ENCODE data around the gene TOM1L2.

TOM1L2 gene

DNA sequence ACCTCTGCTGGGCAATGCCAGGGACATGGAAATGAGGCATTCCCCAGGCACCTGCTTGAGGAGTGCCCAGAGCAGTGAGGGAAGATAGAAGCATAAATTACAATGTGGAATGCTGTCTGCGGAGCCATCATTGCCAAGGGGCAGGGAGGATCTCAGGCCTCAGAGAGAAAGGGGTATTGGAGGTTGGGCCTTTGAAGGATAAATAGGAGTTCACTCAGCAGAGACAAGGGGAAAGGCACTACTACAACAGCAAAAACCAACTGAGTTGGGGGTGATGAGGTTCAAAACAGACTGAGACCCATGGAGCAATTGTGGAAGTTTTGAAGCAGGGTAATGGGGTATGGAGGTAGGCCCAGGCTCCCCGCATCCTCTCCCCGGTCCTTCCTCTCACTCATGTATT, 168.2 kb downstream of the TOM1L2 start:
- no peak for DNase-seq (ENCODE audit: low read depth)

DNA sequence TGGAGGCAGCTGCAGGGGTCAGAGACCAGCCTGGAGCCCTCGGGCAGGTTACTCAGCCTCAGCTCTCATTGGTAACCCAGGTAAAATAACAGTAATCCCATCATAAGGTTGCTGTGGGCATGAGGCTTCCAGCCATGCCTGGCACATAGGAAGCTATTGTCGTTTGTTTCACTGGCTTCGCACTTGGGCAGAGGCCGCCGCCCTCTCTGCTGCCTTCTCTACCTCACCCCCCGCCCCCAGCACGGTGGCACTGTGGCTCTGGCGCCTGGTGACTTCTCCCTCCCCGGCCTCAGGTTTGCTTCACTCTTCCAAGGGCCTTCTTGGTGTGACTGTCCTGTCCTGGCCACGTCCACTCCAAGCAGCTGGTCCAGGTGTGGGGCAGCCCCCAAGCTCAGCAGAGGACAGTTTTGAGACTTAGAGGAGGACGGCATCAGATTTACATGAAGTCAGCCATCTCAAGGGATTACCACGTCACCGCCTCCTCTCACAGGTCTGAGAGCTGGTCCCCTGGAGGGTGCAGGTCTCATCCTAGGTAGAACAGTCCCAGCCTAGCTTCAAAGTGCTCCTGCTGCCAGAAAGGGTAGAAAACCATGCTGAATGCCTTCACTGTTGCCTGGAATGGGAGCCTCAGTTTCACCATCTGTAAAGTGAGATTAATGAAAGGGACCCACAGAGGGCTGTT, 170.3 kb downstream of the TOM1L2 start:
- no peak for DNase-seq (ENCODE audit: low read depth)

DNA sequence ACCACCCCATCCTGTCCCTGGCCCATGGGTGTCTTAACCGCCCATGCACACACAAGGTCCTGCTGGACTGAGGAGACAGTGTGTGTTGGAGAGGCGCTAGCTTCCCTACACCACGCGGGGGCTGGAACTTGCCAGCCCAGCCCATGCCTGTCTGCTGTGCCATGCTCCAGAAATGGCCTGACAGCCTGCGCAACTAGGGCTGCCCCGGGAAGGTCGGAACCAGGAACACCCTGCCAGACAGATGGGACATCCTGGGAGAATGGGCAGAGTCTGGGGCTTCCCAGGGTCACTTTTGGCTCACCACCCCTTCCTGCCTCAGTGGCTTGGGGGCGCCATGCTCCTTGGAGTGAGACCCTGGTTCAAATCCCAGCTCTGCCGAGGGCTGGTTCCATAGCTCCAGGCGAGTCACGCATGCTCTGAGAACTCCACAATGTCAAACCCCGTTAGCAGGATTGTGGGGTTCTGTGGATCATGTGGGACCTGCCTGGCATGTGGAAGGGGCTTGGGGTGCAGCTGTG, 171.6 kb downstream of the TOM1L2 start:
- DNase-seq (ENCODE audit: low read depth), result no peak

DNA sequence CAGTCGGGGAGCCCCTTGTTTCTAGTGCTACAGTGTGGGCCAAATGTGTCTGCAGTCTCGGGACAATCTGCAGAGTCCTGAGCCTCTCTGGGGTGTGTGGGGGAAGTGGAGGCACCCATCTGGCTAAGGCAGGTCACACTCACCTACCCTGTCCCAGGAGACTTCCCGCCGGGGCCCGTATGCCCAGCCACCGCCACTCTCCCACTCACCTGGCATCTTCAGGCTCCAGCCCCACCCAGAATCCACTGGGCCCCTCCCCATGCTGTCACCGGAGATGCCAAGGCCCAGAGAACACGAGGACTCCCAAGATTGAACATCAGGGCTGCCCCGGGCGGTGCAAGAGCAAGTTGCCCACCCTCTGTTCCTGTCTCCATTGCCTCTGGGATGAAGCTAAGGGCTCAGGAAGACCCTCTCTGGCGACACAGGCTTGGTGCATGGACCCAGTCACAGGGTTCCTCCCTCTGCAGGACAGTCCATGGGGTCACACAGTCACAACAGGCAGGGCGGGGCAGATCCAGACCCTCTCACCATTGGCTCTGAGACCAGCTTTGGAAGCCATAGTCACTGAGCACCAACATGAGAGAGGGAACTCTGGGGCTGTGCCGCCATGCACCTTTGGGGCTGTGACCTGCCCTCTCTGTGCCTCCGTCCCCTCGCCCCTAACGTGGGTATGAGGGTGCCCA, 173.5 kb downstream of the TOM1L2 start:
- DNase-seq (ENCODE audit: low read depth), result no peak

DNA sequence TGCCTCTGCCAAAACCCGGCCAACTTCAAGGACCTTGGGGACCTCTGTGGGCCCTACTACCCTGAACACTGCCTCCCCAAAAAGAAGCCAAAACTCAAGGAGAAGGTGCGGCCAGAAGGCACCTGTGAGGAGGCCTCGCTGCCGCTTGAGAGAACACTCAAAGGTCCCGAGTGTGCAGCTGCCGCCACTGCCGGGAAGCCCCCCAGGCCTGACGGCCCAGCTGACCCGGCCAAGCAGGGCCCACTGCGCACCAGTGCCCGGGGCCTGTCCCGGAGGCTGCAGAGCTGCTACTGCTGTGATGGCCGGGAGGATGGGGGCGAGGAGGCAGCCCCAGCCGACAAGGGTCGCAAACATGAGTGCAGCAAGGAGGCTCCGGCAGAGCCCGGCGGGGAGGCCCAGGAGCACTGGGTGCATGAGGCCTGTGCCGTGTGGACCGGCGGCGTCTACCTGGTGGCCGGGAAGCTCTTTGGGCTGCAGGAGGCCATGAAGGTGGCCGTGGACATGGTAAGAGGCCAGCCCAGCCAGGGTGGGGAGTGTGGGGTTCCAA, 174.1 kb downstream of the TOM1L2 start:
- no peak for DNase-seq (ENCODE audit: low read depth)

DNA sequence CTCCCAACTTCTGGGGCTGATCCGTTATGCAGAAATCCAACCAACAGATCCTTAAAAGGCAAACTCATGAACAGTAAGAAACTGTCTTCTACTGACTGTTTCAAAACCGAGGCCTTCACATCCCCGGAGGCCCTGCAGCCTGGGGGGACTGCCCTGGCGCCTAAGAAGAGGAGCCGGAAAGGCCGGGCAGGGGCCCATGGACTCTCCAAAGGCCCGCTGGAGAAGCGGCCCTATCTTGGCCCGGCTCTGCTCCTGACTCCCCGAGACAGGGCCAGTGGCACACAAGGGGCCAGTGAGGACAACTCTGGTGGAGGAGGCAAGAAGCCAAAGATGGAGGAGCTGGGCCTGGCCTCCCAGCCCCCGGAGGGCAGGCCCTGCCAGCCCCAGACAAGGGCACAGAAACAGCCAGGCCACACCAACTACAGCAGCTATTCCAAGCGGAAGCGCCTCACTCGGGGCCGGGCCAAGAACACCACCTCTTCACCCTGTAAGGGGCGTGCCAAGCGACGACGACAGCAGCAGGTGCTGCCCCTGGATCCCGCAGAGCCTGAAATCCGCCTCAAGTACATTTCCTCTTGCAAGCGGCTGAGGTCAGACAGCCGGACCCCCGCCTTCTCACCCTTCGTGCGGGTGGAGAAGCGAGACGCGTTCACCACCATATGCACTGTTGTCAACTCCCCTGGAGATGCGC, 174.9 kb downstream of the TOM1L2 start:
- no peak for DNase-seq (ENCODE audit: low read depth)

DNA sequence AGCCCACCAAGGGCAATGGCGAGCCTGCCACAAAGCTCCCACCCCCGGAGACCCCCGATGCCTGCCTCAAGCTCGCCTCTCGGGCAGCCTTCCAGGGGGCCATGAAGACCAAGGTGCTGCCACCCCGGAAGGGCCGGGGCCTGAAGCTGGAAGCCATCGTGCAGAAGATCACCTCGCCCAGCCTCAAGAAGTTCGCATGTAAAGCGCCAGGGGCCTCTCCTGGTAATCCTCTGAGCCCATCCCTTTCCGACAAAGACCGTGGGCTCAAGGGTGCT, 175.5 kb downstream of the TOM1L2 start:
- DNase-seq (ENCODE audit: low read depth), result no peak

DNA sequence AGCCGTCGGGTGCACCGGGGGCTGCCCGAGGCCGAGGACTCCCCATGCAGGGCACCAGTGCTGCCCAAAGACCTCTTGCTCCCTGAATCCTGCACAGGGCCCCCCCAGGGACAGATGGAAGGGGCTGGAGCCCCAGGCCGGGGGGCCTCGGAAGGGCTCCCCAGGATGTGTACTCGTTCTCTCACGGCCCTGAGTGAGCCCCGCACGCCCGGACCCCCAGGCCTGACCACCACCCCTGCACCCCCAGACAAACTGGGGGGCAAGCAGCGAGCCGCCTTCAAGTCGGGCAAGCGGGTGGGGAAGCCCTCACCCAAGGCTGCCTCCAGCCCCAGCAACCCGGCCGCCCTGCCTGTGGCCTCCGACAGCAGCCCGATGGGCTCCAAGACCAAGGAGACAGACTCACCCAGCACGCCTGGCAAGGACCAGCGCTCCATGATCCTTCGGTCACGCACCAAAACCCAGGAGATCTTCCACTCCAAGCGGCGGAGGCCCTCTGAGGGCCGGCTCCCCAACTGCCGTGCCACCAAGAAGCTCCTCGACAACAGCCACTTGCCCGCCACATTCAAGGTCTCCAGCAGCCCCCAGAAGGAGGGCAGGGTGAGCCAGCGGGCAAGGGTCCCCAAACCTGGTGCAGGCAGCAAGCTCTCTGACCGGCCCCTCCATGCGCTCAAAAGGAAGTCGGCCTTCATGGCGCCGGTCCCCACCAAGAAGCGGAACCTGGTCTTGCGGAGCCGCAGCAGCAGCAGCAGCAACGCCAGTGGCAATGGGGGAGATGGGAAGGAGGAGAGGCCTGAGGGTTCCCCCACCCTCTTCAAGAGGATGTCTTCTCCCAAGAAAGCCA, 176.0 kb downstream of the TOM1L2 start:
- DNase-seq (ENCODE audit: low read depth), result no peak

DNA sequence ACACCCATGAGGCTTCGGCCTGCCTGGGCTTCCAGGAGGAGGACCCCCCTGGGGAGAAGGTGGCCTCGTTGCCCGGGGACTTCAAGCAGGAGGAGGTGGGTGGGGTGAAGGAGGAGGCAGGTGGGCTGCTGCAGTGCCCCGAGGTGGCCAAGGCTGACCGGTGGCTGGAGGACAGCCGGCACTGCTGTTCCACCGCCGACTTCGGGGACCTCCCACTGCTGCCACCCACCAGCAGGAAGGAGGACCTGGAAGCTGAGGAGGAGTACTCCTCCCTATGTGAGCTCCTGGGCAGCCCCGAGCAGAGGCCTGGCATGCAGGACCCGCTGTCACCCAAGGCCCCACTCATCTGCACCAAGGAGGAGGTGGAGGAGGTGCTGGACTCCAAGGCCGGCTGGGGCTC, 176.9 kb downstream of the TOM1L2 start:
- no peak for DNase-seq (ENCODE audit: low read depth)

DNA sequence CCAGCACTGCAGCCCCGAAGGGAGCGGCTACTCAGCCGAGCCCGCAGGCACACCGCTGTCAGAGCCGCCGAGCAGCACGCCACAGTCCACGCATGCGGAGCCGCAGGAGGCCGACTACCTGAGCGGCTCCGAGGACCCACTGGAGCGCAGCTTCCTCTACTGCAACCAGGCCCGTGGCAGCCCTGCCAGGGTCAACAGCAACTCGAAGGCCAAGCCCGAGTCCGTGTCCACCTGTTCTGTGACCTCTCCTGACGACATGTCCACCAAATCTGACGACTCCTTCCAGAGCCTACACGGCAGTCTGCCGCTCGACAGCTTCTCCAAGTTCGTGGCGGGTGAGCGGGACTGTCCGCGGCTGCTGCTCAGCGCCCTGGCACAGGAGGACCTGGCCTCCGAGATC, 177.8 kb downstream of the TOM1L2 start:
- DNase-seq (ENCODE audit: low read depth), result no peak

All from non-pigmented ciliary epithelial cell (primary cell).